Neural crest cell (in vitro differentiated cells): ENCODE data around the gene RUSF1. TPM values are rescaled to one million over a fixed set of nuclear protein-coding genes. Genes with fewer than 3 reads are reported as not detected.

Experiments used
- DNase-seq: peaks from one replicate; pipeline ENCODE4 v3.0.0; 2021; ENCODE audit warnings: low read depth, mixed read lengths, low spot score
- H3K27ac Mint-ChIP-seq: one replicate; pipeline ENCODE4 v1.8.0; 2021; ENCODE audit warnings: mild to moderate bottlenecking, mixed read lengths; ENCODE audit not compliant: unreplicated experiment
- H3K27me3 Mint-ChIP-seq: 2 replicates; pipeline ENCODE4 v1.8.0; 2021; ENCODE audit warnings: low read depth, mild to moderate bottlenecking, mixed read lengths
- H3K36me3 Mint-ChIP-seq: 2 replicates; pipeline ENCODE4 v1.8.0; 2021; ENCODE audit warnings: low read depth, mild to moderate bottlenecking, mixed read lengths
- H3K4me1 Mint-ChIP-seq: 2 replicates; pipeline ENCODE4 v1.8.0; 2021; ENCODE audit warnings: mixed read lengths
- H3K4me3 Mint-ChIP-seq: one replicate; pipeline ENCODE4 v1.8.0; 2021; ENCODE audit warnings: mild to moderate bottlenecking, mixed read lengths
- H3K9me3 Mint-ChIP-seq: 2 replicates; pipeline ENCODE4 v1.8.0; 2021; ENCODE audit warnings: mixed read lengths
- total RNA-seq: library from RNA; stranded (reverse); gene quantifications from 2 replicates; pipeline ENCODE4 v1.2.1, GENCODE V29; 2021
- TF ChIP-seq, protein P1 (sequence below): fragments of 200-600 bp; sonication (generic); conservative IDR thresholded peaks from 2 replicates; pipeline ENCODE4 v1.5.0; 2021; ENCODE audit warnings: antibody characterized with exemption, mild to moderate bottlenecking

RUSF1 gene
- total RNA-seq, 1 donor from 2014 or later: 47.7 TPM

GRCh38 chr16:31474173-31474714 is 33.9 kb downstream of the RUSF1 start:
- H3K27me3 Mint-ChIP-seq: peaks cover 76% of the 10 kb centered on the region

GRCh38 chr16:31473264-31473984 is 34.8 kb downstream of the RUSF1 start:
- Mint-ChIP-seq H3K9me3 (no peaks in the 10 kb centered on the region), H3K27me3 (peaks cover 69% of the 10 kb centered on the region), H3K27ac (no peak overlapping the region), H3K36me3 (no peaks in the 10 kb centered on the region), H3K4me3 (peak overlapping the region; percentile 87), H3K4me1 (peaks cover 33% of the 10 kb centered on the region)
- DNase-seq: no peak
- TF ChIP-seq, protein P1, sequence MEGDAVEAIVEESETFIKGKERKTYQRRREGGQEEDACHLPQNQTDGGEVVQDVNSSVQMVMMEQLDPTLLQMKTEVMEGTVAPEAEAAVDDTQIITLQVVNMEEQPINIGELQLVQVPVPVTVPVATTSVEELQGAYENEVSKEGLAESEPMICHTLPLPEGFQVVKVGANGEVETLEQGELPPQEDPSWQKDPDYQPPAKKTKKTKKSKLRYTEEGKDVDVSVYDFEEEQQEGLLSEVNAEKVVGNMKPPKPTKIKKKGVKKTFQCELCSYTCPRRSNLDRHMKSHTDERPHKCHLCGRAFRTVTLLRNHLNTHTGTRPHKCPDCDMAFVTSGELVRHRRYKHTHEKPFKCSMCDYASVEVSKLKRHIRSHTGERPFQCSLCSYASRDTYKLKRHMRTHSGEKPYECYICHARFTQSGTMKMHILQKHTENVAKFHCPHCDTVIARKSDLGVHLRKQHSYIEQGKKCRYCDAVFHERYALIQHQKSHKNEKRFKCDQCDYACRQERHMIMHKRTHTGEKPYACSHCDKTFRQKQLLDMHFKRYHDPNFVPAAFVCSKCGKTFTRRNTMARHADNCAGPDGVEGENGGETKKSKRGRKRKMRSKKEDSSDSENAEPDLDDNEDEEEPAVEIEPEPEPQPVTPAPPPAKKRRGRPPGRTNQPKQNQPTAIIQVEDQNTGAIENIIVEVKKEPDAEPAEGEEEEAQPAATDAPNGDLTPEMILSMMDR: no peak

More at GRCh38 chr16:31474173-31474714, 33.9 kb downstream of the RUSF1 start:
- TF ChIP-seq, protein P1: no peak
- H3K27ac Mint-ChIP-seq: no peak overlapping the region
- peaks cover 33% of the 10 kb centered on the region for H3K4me1 Mint-ChIP-seq
- H3K9me3 Mint-ChIP-seq: no peaks in the 10 kb centered on the region
- H3K36me3 Mint-ChIP-seq: no peaks in the 10 kb centered on the region
- H3K4me3 Mint-ChIP-seq: peak overlapping the region; percentile 64
- DNase-seq: no peak

DNA sequence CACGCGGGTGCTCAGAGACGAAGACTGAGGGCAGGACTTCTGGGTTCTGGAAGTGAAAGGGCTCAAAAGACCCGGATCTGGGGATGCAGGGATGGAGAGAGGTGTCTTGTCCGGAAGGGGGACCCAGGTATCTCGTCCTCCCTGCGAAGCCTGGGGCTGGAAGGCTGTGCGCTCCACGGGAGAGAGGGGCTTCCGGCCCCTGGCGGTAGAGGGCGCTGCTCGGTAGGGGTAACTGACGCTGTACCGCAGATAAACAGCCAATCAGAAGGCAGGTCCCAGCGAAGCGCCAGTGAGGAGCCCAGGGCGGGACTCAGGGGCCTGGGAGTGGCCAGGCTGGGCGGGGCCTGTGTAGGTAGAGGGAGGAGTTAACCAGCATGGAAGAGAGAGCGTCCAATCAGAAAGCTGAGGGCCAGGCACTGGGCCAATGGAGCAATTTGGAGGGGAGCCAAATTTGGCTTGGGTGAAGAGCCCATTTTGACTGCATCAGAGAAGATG is 35.4 kb downstream of the RUSF1 start:
- Mint-ChIP-seq H3K27ac (no peak overlapping the region), H3K4me3 (peak overlapping the region; percentile 87), H3K27me3 (peaks cover 63% of the 10 kb centered on the region), H3K9me3 (no peaks in the 10 kb centered on the region), H3K4me1 (peaks cover 29% of the 10 kb centered on the region), H3K36me3 (no peaks in the 10 kb centered on the region)
- TF ChIP-seq, protein P1: peak; percentile 65
- no peak for DNase-seq

DNA sequence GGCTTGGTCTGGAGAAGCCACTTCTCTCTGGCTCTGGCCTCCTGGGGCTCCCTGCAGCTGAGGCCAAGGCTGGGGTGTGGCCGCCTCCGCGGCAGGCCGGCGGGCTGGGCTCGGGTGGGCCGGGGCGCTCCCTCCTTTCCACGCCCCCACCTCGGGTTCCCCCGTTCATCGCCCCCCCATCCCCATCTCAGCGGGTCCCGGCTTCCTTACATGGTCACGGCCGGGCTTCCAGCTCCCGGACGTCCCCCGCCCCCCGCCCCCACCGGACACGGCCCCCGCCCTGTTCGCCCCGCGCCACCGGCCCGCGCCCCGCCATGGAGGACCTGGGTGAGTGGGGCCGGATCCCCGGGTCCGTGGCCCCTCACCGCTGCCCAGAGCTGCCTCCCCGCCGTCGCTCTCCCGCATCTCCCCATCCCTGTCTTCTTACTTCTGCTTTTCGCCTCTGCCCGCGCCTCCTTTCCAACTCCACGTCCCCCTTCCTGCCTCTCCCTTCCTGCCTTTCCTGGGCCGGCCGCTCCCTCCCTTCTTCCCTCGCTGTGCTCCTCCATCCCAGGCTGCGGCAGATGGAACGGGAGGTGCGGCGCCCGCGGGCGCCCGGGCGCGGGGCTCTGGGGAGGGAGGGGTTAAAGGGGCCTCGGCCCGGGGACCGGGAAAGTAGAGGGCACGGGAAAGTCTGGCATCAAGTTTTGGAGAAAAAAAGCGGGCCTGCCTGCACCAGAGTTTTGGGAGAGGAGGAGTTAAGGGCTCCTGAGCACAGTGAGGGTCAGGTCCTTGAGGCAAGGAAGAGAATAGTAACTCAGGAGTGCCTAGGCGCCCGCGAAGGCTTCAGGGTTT is 36.1 kb downstream of the RUSF1 start, which contains the start of gene TGFB1I1:
Gene TGFB1I1 (plus strand): TSS at position 278 of the 834 bp plus-strand sequence. CDS start 37 bp downstream, at position 315.
- peak within 1 kb of the TSS; percentile 87 for H3K4me3 Mint-ChIP-seq
- no peaks in the 10 kb centered on the region for H3K36me3 Mint-ChIP-seq
- H3K27ac Mint-ChIP-seq: peak within 1 kb of the TSS; percentile 62
- no peaks in the 10 kb centered on the region for H3K9me3 Mint-ChIP-seq
- H3K4me1 Mint-ChIP-seq: peaks cover 26% of the 10 kb centered on the region
- peaks cover 56% of the 10 kb centered on the region for H3K27me3 Mint-ChIP-seq
- DNase-seq: no peak
- TF ChIP-seq, protein P1: no peak

GRCh38 chr16:31471241-31471874 is 36.8 kb downstream of the RUSF1 start:
- DNase-seq: no peak
- no peaks in the 10 kb centered on the region for H3K36me3 Mint-ChIP-seq
- H3K4me1 Mint-ChIP-seq: peaks cover 23% of the 10 kb centered on the region
- H3K27ac Mint-ChIP-seq: no peak overlapping the region
- TF ChIP-seq, protein P1: no peak
- no peaks in the 10 kb centered on the region for H3K9me3 Mint-ChIP-seq
- peak overlapping the region; percentile 73 for H3K4me3 Mint-ChIP-seq
- H3K27me3 Mint-ChIP-seq: peaks cover 50% of the 10 kb centered on the region
